HepG2 (cell line): ENCODE results near the gene OR1S1. TPM values are rescaled to one million over a fixed set of nuclear protein-coding genes. Genes with fewer than 3 reads are reported as not detected.

Experiments used
- ARNTL ChIP-seq: sonication (generic); formaldehyde crosslinking; IDR thresholded peaks from 2 replicates; pipeline ENCODE4 v1.4.0; 2020; ENCODE audit warnings: mild to moderate bottlenecking, missing genetic modification reagents
- CBX2 ChIP-seq, 2 experiments: fragments of 200-600 bp in 1 of 2; sonication (generic); formaldehyde crosslinking in 1 of 2; IDR thresholded peaks; 2 replicates each; pipeline versions ENCODE4 v1.7.0 to v1.8.1; 2018 to 2022; ENCODE audit warnings: low read depth in 2 of 2, low read length in 1 of 2, mild to moderate bottlenecking in 1 of 2, missing genetic modification reagents in 1 of 2
- FIP1L1 ChIP-seq: fragments of 200-400 bp; formaldehyde crosslinking; IDR thresholded peaks from 2 replicates; pipeline ENCODE4 v1.6.1; 2018; ENCODE audit warnings: low read depth, mild to moderate bottlenecking, low read length, moderate library complexity, borderline replicate concordance; ENCODE audit not compliant: insufficient read depth
- HOXA9 ChIP-seq: sonication (generic); formaldehyde crosslinking; IDR thresholded peaks from 2 replicates; pipeline ENCODE4 v1.8.1; 2022; ENCODE audit warnings: missing genetic modification reagents, mild to moderate bottlenecking, moderate library complexity, borderline replicate concordance
- MEIS1 ChIP-seq: sonication (generic); formaldehyde crosslinking; IDR thresholded peaks from 2 replicates; pipeline ENCODE4 v1.9.0; 2021; ENCODE audit warnings: mild to moderate bottlenecking, missing genetic modification reagents, moderate library complexity, borderline replicate concordance
- MYPOP ChIP-seq: sonication (generic); formaldehyde crosslinking; IDR thresholded peaks from 2 replicates; pipeline ENCODE4 v1.8.1; 2023; ENCODE audit warnings: mild to moderate bottlenecking, moderate library complexity, missing genetic modification reagents
- PRDM4 ChIP-seq: sonication (generic); formaldehyde crosslinking; IDR thresholded peaks from 2 replicates; pipeline ENCODE4 v1.9.0; 2021; ENCODE audit warnings: missing genetic modification reagents, borderline replicate concordance
- ZBTB34 ChIP-seq: sonication (generic); formaldehyde crosslinking; IDR thresholded peaks from 2 replicates; pipeline ENCODE4 v1.8.0; 2022; ENCODE audit warnings: mild to moderate bottlenecking, missing genetic modification reagents
- ZMYM3 ChIP-seq: sonication (generic); formaldehyde crosslinking; IDR thresholded peaks from 2 replicates; pipeline ENCODE4 v1.5.1; 2020; ENCODE audit warnings: mild to moderate bottlenecking, missing genetic modification reagents
- ZNF543 ChIP-seq: sonication (generic); formaldehyde crosslinking; IDR thresholded peaks from 2 replicates; pipeline ENCODE4 v1.4.0; 2020; ENCODE audit warnings: mild to moderate bottlenecking, missing genetic modification reagents
- ZNF556 ChIP-seq: sonication (generic); formaldehyde crosslinking; IDR thresholded peaks from 2 replicates; pipeline ENCODE4 v1.4.0; 2020; ENCODE audit warnings: mild to moderate bottlenecking, missing genetic modification reagents, borderline replicate concordance
- ZSCAN21 ChIP-seq: sonication (generic); formaldehyde crosslinking; IDR thresholded peaks from 2 replicates; pipeline ENCODE4 v1.8.0; 2022; ENCODE audit warnings: mild to moderate bottlenecking, missing genetic modification reagents, moderate library complexity, borderline replicate concordance
- polyA plus RNA-seq, 8 experiments: library from polyadenylated mRNA; depleted of rRNA in 3 of 8; stranded (reverse) in 7 of 8; unstranded in 1 of 8; fragments of >200 nt; fragmentation: Illumina TruSeq in 4 of 8; extraction: Trizol in 4 of 8; gene quantifications; 2 replicates each; pipeline versions ENCODE4 v1.2.1 to v1.2.3, GENCODE V29; 2011 to 2016; ENCODE audit warnings: low read depth in 4 of 8, missing spikeins in 1 of 8, mixed read lengths in 1 of 8; ENCODE audit not compliant: insufficient read depth in 1 of 8
- total RNA-seq, 5 experiments: library from RNA; depleted of rRNA; stranded (reverse); fragments of >200 nt; fragmentation: Illumina TruSeq; extraction: Trizol; gene quantifications; 2 replicates each; pipeline ENCODE4 v1.2.3, GENCODE V29; 2016; ENCODE audit warnings: low read depth in 1 of 5
- TF ChIP-seq, protein P1 (sequence below): IDR thresholded peaks from 2 replicates; pipeline ENCODE4 v1.6.1; 2012; ENCODE audit warnings: low read depth, low read length, improper control_type of control experiment
- TF ChIP-seq, protein P2 (sequence below): sonication (generic); formaldehyde crosslinking; IDR thresholded peaks from 2 replicates; pipeline ENCODE4 v1.5.0; 2020; ENCODE audit warnings: missing genetic modification reagents
- TF ChIP-seq, protein P3 (sequence below): sonication (generic); formaldehyde crosslinking; IDR thresholded peaks from 2 replicates; pipeline ENCODE4 v1.4.0; 2020; ENCODE audit warnings: missing genetic modification reagents, borderline replicate concordance

OR1S1 gene
- total and polyA plus RNA-seq, 2 of the 13 experiments (the other 11 are each of a cell fraction or from before 2014, with no cell fraction given): not detected

- TF ChIP-seq PRDM4: no peak
- TF ChIP-seq MYPOP (CRISPR knock-in tag): peak; percentile 50; the same call in 1 of the 2 replicates
- 0 out of 2 replicates have a peak, but pooled peaks have one; percentile 36 for TF ChIP-seq ZMYM3 (CRISPR knock-in tag)
- TF ChIP-seq, protein P1, sequence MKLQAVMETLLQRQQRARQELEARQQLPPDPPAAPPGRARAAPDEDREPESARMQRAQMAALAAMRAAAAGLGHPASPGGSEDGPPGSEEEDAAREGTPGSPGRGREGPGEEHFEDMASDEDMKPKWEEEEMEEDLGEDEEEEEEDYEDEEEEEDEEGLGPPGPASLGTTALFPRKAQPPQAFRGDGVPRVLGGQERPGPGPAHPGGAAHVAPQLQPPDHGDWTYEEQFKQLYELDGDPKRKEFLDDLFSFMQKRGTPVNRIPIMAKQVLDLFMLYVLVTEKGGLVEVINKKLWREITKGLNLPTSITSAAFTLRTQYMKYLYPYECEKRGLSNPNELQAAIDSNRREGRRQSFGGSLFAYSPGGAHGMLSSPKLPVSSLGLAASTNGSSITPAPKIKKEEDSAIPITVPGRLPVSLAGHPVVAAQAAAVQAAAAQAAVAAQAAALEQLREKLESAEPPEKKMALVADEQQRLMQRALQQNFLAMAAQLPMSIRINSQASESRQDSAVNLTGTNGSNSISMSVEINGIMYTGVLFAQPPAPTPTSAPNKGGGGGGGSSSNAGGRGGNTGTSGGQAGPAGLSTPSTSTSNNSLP: peak; percentile 44; the same call in 1 of the 2 replicates
- no peak for TF ChIP-seq ZNF543 (CRISPR knock-in tag)
- TF ChIP-seq CBX2 (IDR thresholded peaks at IDR 0.05; ENCODE audit: low read depth, low read length): no peak
- TF ChIP-seq CBX2 (CRISPR knock-in tag; IDR thresholded peaks at IDR 0.05; ENCODE audit: low read depth): no peak
- 0 out of 2 replicates have a peak, but pooled peaks have one; percentile 23 for TF ChIP-seq HOXA9 (CRISPR knock-in tag)
- TF ChIP-seq ZBTB34 (CRISPR knock-in tag): no peak
- peak; percentile 80; the same call in 1 of the 2 replicates for TF ChIP-seq ZNF556 (CRISPR knock-in tag)
- no peak for TF ChIP-seq FIP1L1
- 0 out of 2 replicates have a peak, but pooled peaks have one; percentile 31 for TF ChIP-seq MEIS1 (CRISPR knock-in tag)
- TF ChIP-seq, protein P2, sequence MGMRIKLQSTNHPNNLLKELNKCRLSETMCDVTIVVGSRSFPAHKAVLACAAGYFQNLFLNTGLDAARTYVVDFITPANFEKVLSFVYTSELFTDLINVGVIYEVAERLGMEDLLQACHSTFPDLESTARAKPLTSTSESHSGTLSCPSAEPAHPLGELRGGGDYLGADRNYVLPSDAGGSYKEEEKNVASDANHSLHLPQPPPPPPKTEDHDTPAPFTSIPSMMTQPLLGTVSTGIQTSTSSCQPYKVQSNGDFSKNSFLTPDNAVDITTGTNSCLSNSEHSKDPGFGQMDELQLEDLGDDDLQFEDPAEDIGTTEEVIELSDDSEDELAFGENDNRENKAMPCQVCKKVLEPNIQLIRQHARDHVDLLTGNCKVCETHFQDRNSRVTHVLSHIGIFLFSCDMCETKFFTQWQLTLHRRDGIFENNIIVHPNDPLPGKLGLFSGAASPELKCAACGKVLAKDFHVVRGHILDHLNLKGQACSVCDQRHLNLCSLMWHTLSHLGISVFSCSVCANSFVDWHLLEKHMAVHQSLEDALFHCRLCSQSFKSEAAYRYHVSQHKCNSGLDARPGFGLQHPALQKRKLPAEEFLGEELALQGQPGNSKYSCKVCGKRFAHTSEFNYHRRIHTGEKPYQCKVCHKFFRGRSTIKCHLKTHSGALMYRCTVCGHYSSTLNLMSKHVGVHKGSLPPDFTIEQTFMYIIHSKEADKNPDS (CRISPR knock-in tag): peak; percentile 99
- peak; percentile 44; the same call in 1 of the 2 replicates for TF ChIP-seq ARNTL
- TF ChIP-seq ZSCAN21: no peak
- TF ChIP-seq, protein P3, sequence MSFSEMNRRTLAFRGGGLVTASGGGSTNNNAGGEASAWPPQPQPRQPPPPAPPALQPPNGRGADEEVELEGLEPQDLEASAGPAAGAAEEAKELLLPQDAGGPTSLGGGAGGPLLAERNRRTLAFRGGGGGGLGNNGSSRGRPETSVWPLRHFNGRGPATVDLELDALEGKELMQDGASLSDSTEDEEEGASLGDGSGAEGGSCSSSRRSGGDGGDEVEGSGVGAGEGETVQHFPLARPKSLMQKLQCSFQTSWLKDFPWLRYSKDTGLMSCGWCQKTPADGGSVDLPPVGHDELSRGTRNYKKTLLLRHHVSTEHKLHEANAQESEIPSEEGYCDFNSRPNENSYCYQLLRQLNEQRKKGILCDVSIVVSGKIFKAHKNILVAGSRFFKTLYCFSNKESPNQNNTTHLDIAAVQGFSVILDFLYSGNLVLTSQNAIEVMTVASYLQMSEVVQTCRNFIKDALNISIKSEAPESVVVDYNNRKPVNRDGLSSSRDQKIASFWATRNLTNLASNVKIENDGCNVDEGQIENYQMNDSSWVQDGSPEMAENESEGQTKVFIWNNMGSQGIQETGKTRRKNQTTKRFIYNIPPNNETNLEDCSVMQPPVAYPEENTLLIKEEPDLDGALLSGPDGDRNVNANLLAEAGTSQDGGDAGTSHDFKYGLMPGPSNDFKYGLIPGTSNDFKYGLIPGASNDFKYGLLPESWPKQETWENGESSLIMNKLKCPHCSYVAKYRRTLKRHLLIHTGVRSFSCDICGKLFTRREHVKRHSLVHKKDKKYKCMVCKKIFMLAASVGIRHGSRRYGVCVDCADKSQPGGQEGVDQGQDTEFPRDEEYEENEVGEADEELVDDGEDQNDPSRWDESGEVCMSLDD (CRISPR knock-in tag): no peak
Observed at GRCh38 chr11:58165504-58166106, 46.9 kb upstream of the OR1S1 start (continued).
